Measurements from ENCODE around the gene SOD1.

SOD1 gene

DNA sequence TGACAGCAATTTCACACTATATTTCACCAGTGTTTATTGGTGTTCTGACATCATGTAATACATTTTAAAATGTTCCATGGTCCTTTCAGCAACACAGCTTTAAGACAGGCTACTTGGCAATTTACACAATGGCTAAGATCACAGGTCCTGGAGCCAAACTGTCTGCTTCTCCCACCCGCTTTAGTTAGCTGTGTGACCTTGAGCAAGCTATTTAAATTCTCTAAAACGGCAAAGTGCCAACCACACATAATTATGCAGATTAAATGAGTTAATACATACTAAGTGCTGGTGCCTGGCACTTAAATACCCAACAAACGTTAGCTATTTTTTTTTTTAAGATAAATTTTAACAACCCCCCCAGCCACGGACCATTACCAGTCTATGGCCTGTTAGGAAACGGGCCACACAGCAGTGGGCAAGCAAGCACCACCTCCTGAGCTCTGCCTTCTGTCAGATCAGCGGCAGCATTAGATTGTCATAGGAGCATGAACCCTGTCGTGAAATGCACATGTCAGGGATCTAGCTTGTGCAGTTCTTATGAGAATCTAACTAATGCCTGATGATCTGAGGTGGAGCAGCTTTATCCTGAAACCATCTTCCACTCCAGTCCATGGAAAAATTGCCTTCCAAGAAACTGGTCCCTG is 26.9 kb downstream of the SOD1 start:
- no peak for DNase-seq

DNA sequence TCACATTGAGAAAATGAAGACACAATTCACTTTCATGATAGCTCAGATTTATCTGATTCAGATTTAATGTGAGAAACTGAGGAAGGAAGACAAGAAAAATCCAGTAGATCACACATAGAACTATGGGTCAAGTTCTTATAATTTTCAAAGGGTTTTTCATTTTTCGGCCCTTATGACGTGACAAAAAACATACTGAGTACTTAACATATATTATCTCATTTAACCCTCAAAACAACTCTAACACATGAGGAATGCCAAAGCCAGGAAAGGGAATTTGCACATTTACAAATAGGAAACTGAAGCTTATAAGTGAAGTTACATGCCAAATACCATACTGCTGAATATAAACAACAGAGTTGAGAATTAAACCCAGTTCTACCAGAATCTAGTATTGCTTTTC is 27.6 kb downstream of the SOD1 start:
- DNase-seq, result no peak

DNA sequence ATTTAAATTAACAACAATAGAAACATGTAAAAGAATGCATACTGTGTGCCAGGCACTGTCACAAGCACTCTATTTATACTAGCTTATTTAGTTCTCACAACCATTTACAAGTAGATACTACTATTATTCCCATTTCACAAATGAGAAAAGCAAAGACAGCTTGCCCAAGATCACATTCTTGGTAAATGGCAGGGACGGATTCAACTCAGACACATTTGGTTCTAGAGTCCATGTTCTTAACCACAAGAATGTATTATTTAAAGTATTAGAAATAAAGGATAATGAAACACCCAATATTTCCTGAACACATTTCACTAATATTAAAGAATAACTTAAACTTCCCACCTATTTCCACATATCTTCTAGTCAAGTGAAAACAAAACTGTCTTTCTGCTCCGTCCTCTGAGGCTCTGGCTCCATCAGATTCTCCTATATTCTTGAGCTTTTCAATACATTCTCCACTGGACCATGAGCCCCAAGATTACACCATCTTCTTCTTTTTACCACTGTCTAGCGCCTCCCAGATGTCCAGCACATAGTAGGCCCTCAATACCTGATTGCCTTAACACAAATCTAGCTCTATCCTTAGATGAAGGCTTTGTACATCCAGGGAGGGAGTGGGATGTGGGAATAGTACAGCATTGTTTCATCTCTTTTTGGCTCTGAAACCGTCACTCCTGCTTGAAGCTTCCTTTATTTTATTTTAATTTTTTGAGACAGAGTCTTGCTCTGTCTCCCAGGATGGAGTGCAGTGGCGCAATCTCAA is 29.3 kb downstream of the SOD1 start:
- no peak for DNase-seq

DNA sequence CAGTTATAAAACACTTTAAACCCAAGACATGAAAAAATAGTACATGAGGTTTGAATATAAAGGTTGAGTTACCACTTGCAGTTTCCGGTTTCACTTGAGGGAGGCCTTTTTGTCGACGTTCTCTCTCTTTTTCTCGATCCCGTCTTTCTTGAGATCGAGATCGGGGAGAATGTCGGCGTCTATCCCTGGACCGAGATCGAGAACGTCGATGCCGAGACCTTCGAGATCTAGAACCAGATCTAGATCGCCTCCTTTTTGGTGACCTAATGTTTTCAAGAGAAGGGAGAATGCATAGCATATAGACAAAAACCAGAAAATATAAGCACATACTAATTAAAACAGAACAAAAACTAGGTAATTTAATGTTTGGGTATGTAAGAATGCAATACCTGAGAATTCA is 33.7 kb downstream of the SOD1 start:
- DNase-seq, result no peak

DNA sequence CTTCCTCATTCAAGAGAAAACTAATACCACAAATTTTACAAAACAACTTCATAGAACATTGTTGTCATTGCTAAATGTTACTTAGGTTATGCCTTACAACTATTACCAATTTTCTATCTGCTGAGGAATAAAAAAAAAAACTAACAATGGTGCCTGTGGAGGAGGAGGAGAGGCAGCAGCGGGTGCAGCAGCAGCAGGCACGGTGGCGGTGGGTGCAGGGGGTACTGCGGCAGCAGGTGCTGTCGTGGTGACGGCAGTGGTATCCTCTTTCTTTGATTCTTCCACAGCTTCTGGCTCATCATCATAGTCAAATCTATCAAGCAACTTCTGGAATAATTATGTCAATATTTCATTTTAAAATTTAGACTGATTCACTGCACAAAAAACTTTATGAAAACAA is 36.9 kb downstream of the SOD1 start:
- DNase-seq, result no peak

DNA sequence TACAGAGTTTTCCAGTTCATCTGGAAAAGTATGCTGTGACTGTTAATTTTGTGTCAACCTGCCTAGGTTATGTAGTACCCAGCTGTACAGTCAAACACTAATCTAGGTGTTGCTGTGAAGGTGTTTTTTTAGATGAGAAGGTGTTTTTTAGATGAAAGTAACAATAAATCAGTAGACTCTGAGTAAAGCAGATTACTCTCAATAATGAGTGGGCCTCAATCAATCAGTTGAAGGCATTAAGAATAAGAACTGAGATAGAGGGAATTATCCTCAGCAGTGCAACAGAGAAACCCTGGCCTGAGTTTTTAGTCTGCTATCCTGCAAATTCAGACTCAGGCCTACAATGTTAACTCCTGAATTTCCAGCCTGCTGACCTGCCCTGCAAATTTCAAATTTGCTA is 39.0 kb downstream of the SOD1 start:
- no peak for DNase-seq

DNA sequence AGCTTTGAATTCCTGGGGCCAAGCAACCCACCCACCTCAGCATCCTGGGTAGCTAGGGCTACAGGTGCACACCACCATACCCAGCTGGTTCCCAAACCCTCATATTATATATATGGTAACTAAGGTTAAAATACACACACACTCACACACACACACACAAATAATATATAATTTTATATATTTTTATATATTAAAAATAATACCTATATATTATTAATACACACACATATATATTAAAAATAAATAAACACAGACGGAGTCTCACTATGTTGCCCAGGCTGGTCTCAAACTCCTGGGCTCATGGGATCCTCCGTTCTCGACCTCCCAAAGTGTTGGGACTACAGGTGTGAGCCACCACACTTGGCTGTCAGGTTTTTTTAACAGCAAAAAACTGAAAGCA is 40.5 kb downstream of the SOD1 start:
- no peak for DNase-seq

DNA sequence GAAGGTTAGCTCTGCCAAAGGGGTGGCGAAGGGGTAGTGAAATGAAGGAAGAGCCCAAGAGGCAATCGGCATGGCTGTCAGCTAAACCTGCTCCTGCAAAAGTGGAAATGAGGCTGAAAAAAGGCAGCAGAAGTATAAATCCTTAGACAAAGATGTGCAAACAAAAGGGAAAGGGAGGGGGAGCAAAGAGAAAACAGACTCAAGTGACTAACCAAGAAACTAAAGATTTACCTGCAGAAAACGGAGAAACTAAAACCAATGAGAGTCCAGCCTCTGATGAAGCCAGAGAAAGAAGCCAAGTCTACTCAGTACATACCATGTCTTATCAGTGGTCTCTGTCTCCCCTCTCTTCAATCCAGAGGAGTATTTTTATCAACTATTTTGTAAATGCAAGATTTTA is 47.1 kb downstream of the SOD1 start:
- DNase-seq, result no peak

DNA sequence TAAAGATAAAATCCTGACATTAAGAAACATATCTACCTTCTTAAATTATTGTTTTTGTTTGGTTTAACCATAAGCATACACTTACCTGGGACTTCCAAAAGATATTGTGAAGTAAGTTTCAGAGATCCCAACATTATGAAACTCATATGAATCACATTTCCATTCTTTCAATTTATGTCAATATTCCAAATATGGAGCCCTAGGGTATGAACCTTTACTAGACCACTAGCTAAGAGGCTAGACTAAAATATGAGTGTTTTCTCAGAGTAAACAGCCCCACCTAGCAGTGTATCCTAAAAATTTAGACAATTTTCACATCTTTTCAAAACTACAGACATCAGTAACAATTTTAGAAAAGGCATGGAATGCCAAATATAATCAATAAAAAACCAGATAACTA is 48.0 kb downstream of the SOD1 start:
- DNase-seq, result no peak

DNA sequence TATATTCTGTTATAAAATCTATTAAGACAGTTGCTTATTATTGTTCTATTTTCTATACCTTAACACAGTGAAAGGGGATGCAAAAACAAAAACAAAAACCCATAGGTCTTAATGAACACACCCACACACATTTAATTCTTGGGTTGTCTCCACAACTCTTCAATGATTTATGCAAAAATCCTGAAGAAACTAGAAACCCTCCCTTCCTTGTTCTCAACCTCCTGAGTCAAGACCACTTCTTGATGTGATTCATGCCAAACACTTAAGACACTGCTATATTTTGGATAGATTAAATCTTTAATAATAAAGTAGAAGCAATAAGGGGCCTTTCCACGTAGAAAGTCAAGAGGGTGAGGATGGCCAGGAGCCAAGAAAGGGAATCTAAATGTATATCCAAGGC is 49.0 kb downstream of the SOD1 start:
- DNase-seq, result no peak

DNA sequence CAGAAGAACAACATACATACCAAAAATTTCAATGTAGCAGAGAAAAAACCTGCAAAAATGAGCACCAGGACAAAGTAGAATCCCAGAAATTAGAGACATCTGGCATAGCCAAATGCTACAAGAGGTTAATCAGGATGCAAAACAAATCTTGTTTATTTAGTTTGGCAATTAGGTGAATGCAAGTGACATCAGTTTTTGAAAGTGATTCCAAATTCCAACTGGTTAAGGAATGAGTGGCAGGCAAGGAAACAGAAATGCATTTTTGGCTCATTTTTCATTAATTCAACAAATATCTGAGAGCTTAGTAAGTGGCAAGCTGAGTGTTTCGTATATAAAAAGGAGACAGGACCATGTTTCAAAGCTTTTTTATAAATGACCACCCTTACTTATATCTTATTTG is 51.1 kb downstream of the SOD1 start:
- DNase-seq, result no peak

DNA sequence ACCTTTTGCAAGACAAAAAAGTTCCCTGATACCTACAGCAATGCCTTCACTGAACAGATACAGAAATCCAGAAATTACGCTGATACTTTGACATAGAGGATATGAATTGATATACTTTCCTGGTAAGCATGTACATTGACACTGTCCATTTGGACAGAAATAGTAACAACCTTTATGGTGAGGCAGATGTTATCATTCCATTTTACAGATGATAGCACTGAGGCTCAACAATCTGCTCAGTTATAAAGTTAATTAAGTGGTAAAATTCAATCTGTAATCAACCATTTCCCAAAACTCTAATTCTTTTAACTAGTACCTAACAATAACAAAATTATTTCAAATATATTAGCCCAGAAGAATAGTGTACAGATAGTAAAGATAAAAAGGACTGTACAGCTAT is 51.8 kb downstream of the SOD1 start:
- no peak for DNase-seq

DNA sequence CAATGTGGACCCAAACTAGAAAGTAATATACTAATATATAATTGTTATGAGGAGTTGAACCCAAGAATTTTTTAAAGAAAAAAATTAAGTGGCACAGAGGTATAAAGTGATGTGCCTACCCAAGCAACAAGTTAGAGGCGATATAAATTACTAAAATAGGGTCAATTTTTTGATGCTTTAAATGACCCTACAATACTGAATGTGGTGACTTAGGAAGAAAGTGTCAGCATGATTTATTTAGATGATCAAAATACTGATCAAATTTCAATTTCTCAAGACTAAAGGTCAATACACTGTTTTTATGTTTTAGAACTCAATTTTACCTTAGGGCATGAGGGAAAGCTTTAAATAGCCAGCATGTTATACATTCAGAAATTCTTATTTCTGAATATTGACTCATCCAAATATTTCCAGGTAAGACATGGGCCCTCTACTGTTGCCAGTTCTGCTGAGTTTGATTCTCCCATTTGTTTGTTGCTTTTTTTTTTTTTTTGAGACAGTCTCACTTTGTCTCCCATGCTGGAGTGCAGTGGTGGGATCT is 52.3 kb downstream of the SOD1 start:
- no peak for DNase-seq

DNA sequence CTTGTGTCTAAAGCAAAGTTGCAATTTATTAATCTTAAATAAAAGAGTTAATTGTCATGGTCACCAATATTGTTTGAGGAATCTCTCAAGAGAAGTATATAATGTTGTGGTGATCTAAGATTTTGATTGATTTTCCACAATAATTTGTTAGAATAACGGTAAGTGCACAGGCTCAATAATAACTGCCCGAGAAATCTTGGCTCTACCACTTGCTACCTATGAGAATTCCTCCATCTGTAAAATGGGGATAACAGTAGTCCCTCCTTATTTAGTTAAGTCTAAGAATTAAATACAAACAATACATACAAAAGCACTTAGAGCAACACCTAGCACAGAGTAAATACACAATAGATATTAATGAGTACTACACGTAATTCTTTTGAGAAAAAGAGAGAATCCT is 53.6 kb downstream of the SOD1 start:
- DNase-seq, result no peak

DNA sequence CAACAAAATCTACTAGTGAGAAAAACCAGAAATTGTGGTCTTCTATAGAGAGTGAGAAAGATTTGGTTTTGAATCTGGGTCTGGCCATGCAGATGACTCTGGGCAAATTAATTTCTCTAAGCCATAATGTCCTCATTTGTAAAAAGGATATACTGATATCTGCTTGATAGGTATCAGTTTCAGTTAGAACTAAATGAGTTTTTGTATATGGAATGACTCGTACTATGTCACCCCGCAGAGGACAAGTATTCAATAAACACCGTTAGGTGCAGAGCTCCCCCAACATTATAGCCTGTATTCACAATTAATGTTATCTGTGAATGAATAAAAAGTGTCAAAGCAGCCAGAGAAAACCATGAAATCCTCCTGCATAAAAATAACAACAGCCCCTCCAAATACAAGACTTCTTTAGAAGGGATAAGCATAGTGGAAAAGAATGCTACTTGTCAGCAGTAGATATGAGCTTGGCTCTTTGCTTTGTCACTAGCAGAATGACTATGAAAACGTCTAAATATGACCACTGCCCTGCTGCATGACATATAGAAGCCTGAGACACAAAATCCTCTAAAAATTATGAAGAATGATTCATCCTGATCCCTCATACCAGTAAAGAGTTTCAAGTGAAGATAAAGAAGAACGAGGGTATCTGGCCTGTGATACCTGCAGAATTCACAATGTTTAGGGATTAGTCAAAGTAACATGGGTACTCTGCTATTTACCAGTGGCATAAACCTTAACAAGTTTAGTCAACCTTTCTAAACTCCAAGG is 54.7 kb downstream of the SOD1 start:
- DNase-seq, result no peak

DNA sequence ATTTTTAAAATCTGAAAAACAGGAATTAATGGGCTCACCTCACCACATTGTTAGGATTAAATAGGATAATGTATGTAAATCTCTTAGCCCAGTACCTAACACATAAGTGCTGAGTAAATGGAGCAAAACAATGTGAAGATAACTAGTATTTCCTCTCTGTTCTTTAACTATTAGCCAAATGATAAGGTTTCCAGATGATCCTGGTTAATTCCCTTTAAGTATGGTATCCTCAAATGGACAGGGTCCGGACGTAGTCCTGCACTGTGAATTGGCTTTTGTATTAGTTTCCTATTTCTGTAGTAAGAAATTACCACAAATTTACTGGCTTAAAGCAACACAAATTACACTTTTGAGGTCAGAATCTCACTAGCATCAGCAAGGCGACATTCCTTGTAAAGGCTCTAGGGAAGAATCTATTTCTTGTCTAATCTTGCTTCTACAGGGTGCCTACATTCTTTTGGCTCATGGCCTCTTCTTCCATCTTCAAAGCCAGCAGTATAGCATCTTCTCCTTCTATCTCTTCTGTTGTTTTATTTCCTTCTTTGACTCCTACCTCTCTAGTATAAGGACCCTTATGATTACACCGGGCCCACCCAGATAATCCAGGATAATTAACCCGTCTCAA is 55.4 kb downstream of the SOD1 start:
- no peak for DNase-seq

DNA sequence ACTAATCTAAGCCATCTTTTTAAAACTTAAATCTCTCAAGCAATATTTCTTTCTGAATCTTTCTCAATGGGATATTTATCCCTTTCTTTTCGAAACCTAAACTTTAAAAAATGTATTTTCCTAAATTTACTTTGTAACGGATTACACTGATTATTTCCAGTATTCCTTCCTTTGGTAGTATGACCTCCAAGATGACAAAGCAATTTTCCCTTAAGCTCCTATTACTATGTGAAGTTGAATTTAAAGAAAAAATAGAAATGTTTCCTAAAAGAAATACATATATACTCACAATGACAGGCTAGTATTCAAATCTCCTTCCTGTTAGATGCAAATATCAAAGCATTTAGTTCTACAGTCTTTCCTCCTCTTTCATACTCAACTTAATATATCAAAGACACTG is 56.6 kb downstream of the SOD1 start:
- no peak for DNase-seq
